ENCODE measurements around the gene ALAD. TPM values are rescaled to one million over a fixed set of nuclear protein-coding genes. Genes with fewer than 3 reads are reported as not detected.

Gene ALAD
- total and polyA plus RNA-seq, 2 of the 13 experiments (the other 11 are each of a cell fraction or from before 2014, with no cell fraction given): 21.8 to 30.1 TPM

DNA sequence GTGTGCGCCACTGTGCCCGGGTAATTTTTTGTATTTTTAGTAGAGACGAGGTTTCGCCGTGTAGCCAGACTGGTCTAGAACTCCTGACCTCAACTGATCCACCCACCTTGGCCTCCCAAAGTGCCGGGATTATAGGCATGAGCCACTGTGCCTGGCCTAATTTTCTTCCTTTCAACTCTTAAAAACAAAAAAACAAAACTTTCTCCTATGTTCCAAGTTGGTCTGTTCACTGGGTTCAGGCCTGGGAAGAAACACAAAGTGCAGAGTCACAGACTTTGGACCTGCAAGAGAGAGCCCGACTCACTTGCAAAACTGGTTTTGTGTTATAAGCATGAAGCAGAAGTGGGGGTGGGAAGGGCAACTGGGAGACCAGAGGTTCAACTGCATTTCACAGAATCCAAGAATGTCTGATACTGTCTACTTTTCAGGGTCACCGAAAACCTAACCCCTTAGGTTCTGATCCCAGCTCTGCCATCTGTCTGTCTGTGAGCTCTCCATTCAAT lies 19.1 kb downstream of the ALAD start (continued):
- TF ChIP-seq ZNF782 (CRISPR knock-in tag; IDR thresholded peaks at IDR 0.05; ENCODE audit: borderline replicate concordance) (no peak), KDM6A (CRISPR knock-in tag; IDR thresholded peaks at IDR 0.05; ENCODE audit: low read depth) (peak; percentile 91), ISX (CRISPR knock-in tag; conservative IDR thresholded peaks at IDR 0.05) (no peak), ZNF432 (CRISPR knock-in tag; IDR thresholded peaks at IDR 0.05; ENCODE audit: borderline replicate concordance) (no peak), CBX1 (IDR thresholded peaks at IDR 0.05; ENCODE audit: low read depth) (no peak), HCFC1 (IDR thresholded peaks at IDR 0.05; ENCODE audit: low read depth, low read length) (no peak), ZNF362 (CRISPR knock-in tag; IDR thresholded peaks at IDR 0.05; ENCODE audit: borderline replicate concordance) (0 out of 2 replicates have a peak, but pooled peaks have one; percentile 28), ZNF33B (CRISPR knock-in tag; IDR thresholded peaks at IDR 0.05) (no peak), SRY (CRISPR knock-in tag; IDR thresholded peaks at IDR 0.05) (no peak), TBX2 (CRISPR knock-in tag; IDR thresholded peaks at IDR 0.05; ENCODE audit: borderline replicate concordance) (no peak), ZFP41 (CRISPR knock-in tag; IDR thresholded peaks at IDR 0.05; ENCODE audit: borderline replicate concordance) (no peak), GFI1 (CRISPR knock-in tag; IDR thresholded peaks at IDR 0.05; ENCODE audit: borderline replicate concordance) (peak; percentile 53; the same call in 1 of the 2 replicates), THAP9 (CRISPR knock-in tag; IDR thresholded peaks at IDR 0.05; ENCODE audit: borderline replicate concordance) (no peak), ZNF749 (CRISPR knock-in tag; IDR thresholded peaks at IDR 0.05; ENCODE audit: borderline replicate concordance) (no peak), KAT2B (IDR thresholded peaks at IDR 0.05; ENCODE audit: borderline replicate concordance, low read depth, low read length) (no peak), ZSCAN12 (CRISPR knock-in tag; IDR thresholded peaks at IDR 0.05) (no peak), ZNF24 (IDR thresholded peaks at IDR 0.05) (no peak), RFXANK (CRISPR knock-in tag; IDR thresholded peaks at IDR 0.05) (no peak), ZMYM2 (CRISPR knock-in tag; IDR thresholded peaks at IDR 0.05) (peak; percentile 67; the same call in 1 of the 2 replicates), CCDC6 (CRISPR knock-in tag; IDR thresholded peaks at IDR 0.05) (no peak), ZNF512B (CRISPR knock-in tag; IDR thresholded peaks at IDR 0.05; ENCODE audit: borderline replicate concordance) (no peak), NFKB2 (CRISPR knock-in tag; IDR thresholded peaks at IDR 0.05; ENCODE audit: borderline replicate concordance) (no peak)
- TF ChIP-seq, protein P1, sequence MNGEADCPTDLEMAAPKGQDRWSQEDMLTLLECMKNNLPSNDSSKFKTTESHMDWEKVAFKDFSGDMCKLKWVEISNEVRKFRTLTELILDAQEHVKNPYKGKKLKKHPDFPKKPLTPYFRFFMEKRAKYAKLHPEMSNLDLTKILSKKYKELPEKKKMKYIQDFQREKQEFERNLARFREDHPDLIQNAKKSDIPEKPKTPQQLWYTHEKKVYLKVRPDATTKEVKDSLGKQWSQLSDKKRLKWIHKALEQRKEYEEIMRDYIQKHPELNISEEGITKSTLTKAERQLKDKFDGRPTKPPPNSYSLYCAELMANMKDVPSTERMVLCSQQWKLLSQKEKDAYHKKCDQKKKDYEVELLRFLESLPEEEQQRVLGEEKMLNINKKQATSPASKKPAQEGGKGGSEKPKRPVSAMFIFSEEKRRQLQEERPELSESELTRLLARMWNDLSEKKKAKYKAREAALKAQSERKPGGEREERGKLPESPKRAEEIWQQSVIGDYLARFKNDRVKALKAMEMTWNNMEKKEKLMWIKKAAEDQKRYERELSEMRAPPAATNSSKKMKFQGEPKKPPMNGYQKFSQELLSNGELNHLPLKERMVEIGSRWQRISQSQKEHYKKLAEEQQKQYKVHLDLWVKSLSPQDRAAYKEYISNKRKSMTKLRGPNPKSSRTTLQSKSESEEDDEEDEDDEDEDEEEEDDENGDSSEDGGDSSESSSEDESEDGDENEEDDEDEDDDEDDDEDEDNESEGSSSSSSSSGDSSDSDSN (CRISPR knock-in tag; IDR thresholded peaks at IDR 0.05): peak; percentile 31; the same call in 1 of the 2 replicates

Measured in HepG2 (cell line).